HG02571 (cell line): Measurements from ENCODE around the gene TRMT11.

Experiments
- ATAC-seq: cut with Tn5 transposase; IDR thresholded peaks from one replicate; pipeline ENCODE4 v1.9.1; 2021; ENCODE audit warnings: mild to moderate bottlenecking, moderate library complexity; ENCODE audit not compliant: unreplicated experiment

Gene TRMT11

DNA sequence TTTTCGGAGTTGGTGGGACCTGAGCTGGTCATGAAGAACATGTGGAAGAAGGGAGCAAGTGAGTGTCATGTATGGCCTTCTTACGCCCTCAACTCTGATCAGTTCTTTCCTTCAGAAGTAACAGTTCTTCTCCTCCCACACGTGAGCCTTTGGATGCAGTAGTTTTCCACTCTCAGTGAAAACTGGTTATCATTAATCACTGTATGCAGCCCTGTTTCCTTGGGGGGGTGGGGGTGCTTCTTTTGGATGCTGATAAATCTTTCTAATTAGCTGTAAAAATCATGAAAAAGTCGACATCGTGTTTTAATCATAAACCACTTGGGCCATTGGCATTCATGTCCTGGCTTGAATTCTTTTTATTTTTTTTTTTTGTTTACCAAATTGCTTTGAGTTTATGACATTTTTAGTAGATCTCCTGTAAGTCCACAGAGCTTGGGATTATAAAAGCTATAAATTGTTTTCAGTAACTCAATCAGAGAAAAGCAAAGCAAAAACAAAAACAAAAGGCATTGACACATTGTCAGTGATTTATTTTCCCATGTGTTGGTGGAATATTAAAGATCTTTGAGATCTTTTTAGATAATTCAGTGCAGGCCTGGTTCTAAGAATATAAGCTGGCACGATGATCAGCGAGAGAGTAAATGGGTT is 84.8 kb downstream of the TRMT11 start:
- no peak for ATAC-seq

DNA sequence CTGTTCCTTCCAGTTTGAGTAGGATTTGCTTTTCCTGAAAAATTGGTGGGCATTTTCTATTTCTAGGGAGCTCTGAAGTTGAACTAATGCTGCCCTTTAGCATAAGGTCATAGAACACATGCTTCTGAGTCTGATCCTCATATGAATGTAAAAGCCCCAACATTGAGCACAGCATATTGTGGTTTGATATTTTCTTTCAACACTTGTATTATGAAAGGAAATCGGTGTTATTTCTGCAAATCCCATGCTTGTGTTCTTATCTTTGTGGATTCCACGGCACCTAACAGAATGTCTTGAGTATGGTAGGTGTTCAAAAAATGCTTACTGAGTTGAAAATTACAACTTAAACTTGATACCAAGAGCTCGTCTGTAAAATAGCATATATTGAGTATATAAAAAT is 85.8 kb downstream of the TRMT11 start:
- ATAC-seq: no peak

DNA sequence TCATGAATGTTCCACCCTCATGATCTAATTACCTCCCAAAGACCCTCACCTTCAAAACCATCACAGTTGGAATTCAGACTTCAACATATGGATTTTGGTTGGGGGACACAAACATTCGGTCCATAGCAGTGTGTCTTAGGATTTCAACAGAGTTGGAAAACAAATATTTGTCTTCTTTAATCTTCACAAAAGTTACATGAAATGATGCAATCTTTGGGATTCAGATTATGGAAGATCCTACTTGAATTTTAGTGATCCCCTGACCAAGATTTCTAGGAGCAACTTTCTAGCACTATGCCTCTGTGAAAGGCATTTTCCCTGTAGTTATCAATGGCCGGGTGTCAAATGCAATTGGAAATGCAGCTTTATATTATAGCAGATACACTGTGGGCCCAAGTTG is 86.5 kb downstream of the TRMT11 start:
- ATAC-seq: no peak

- no peak for ATAC-seq
Measured at GRCh38 chr6:126075335-126076071, 89.2 kb downstream of the TRMT11 start.

GRCh38 chr6:126076992-126077664 is 90.8 kb downstream of the TRMT11 start:
- no peak for ATAC-seq

GRCh38 chr6:126077810-126078776 is 91.8 kb downstream of the TRMT11 start:
- ATAC-seq: no peak

DNA sequence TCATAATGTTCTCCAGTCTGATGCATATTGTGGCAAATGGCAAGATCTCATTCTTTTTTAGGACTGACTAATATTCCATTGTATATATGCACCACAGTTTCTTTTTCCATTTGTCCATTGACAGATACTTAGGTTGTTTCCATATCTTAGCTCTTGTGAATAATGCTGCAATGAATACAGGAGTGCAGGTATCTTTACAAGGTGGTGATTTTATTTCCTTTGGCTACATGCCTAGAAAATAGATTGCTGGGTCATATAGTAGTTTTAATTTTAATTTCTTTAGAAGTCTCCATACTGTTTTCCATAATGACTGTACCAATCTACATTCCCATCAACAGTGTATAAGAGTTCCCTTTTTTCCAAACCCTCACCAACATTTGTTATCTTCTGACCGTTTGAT is 97.5 kb downstream of the TRMT11 start:
- ATAC-seq: no peak

GRCh38 chr6:126086560-126086959 is 100.2 kb downstream of the TRMT11 start:
- ATAC-seq: no peak
